Epithelial cell of proximal tubule (primary cell): ENCODE measurements around the gene HOXC13. TPM values are rescaled to one million over a fixed set of nuclear protein-coding genes. Genes with fewer than 3 reads are reported as not detected.

Experiments used
- DNase-seq: peaks from one replicate; pipeline ENCODE4 v3.0.0-alpha.2; 2011; ENCODE audit warnings: low read depth
- H3K4me3 ChIP-seq: 2 replicates; pipeline ENCODE4 v1.5.1; 2011; ENCODE audit warnings: low read depth, mild to moderate bottlenecking, low read length
- CTCF ChIP-seq: conservative IDR thresholded peaks from 2 replicates; pipeline ENCODE4 v1.5.1; 2012; ENCODE audit warnings: low read depth, mild to moderate bottlenecking, low read length
- total RNA-seq: library from RNA; depleted of rRNA; stranded (reverse); fragments of >200 nt; gene quantifications from 2 replicates; pipeline ENCODE4 v1.2.3, GENCODE V29; 2015

HOXC13 gene
- total RNA-seq, 1 donor from 2014 or later = not detected

GRCh38 chr12:53963005-53963404, 24.4 kb downstream of the HOXC13 start:
- H3K4me3 ChIP-seq = no peak overlapping the region
- no peak for TF ChIP-seq CTCF
- no peak for DNase-seq

- no peak overlapping the region for H3K4me3 ChIP-seq
- DNase-seq = no peak
- TF ChIP-seq CTCF = no peak
Observed at GRCh38 chr12:53963434-53964314, 25.0 kb downstream of the HOXC13 start.

GRCh38 chr12:53964315-53964713, 25.7 kb downstream of the HOXC13 start:
- TF ChIP-seq CTCF = no peak
- DNase-seq = no peak
- no peak overlapping the region for H3K4me3 ChIP-seq

- DNase-seq = no peak
- no peak for TF ChIP-seq CTCF
- H3K4me3 ChIP-seq = no peak overlapping the region
Observed at GRCh38 chr12:53965281-53966084, 26.9 kb downstream of the HOXC13 start.

- TF ChIP-seq CTCF = no peak
- DNase-seq = no peak
- H3K4me3 ChIP-seq = no peak overlapping the region
Observed at GRCh38 chr12:53966085-53966384, 27.4 kb downstream of the HOXC13 start.

- no peak for TF ChIP-seq CTCF
- no peak overlapping the region for H3K4me3 ChIP-seq
- DNase-seq = no peak
Observed at GRCh38 chr12:53966385-53967133, 27.9 kb downstream of the HOXC13 start.
